ENCODE data around the gene FBXO8. TPM values are rescaled to one million over a fixed set of nuclear protein-coding genes. Genes with fewer than 3 reads are reported as not detected.
"Not testable (repeated sequence)": the region's sequence is repeated elsewhere in the genome, so short reads cannot be mapped to it uniquely, and the experiment has no call there.

Gene FBXO8
- total RNA-seq, 2 experiments from 2014 or later = 17.9 to 19.4 TPM

GRCh38 chr4:174303687-174304086, 20.2 kb upstream of the FBXO8 start:
- no peaks in the 10 kb centered on the region for H3K9me3 ChIP-seq (ENCODE audit: control insufficient read depth in 1 of 2, insufficient read depth in 1 of 2, low read length in 2 of 2)
- DNase-seq = no peak
- no peaks in the 10 kb centered on the region for H3K27me3 Mint-ChIP-seq
- no peak overlapping the region for H3K4me3 Mint-ChIP-seq
- H3K36me3 ChIP-seq (ENCODE audit: insufficient read depth, low read length) = peaks cover 38% of the 10 kb centered on the region
- H3K4me3 ChIP-seq (ENCODE audit: low read length) = no peak overlapping the region
- H3K9me3 Mint-ChIP-seq = no peaks in the 10 kb centered on the region
- no peak overlapping the region for H3K27ac ChIP-seq (ENCODE audit: low read depth in 1 of 2, low read length in 2 of 2)
- no peak for ATAC-seq (ENCODE audit: poor library complexity)
- no peaks in the 10 kb centered on the region for H3K27me3 ChIP-seq (ENCODE audit: control insufficient read depth in 1 of 2, insufficient read depth in 2 of 2, low read length in 2 of 2)
- H3K4me1 ChIP-seq (ENCODE audit: insufficient read depth, low read length) = no peaks in the 10 kb centered on the region
- H3K4me1 Mint-ChIP-seq (ENCODE audit: low read depth) = no peaks in the 10 kb centered on the region
- peaks cover 92% of the 10 kb centered on the region for H3K36me3 Mint-ChIP-seq (ENCODE audit: low read depth)
- TF ChIP-seq CTCF (IDR thresholded peaks at IDR 0.05) = no peak
- intact Hi-C loops (cut with DNase I, micrococcal nuclease) = no loop called here
- no peak overlapping the region for H3K27ac Mint-ChIP-seq
- ChIA-PET POLR2A (no interaction called here), CTCF (no interaction called here)

- peaks cover 11% of the 10 kb centered on the region for H3K36me3 ChIP-seq (ENCODE audit: insufficient read depth, low read length)
- POLR2A ChIA-PET; ATAC-seq (ENCODE audit: poor library complexity); H3K27me3 ChIP-seq (ENCODE audit: control insufficient read depth in 1 of 2, insufficient read depth in 2 of 2, low read length in 2 of 2); H3K27ac Mint-ChIP-seq; H3K4me1 Mint-ChIP-seq (ENCODE audit: low read depth); DNase-seq; CTCF ChIA-PET; H3K4me3 Mint-ChIP-seq; H3K4me1 ChIP-seq (ENCODE audit: insufficient read depth, low read length); H3K27ac ChIP-seq (ENCODE audit: low read depth in 1 of 2, low read length in 2 of 2); intact Hi-C loops (cut with DNase I, micrococcal nuclease); H3K4me3 ChIP-seq (ENCODE audit: low read length); H3K27me3 Mint-ChIP-seq: not testable (repeated sequence)
- peaks cover 12% of the 10 kb centered on the region for H3K9me3 Mint-ChIP-seq
- peaks cover 73% of the 10 kb centered on the region for H3K36me3 Mint-ChIP-seq (ENCODE audit: low read depth)
- peaks cover 9 to 19% of the 10 kb centered on the region in 2 experiments for H3K9me3 ChIP-seq (ENCODE audit: control insufficient read depth in 1 of 2, insufficient read depth in 1 of 2, low read length in 2 of 2)
These were observed 11.7 kb upstream of the FBXO8 start for GRCh38 chr4:174295142-174295541.

GRCh38 chr4:174294641-174295040, 11.2 kb upstream of the FBXO8 start:
- H3K4me1 ChIP-seq (ENCODE audit: insufficient read depth, low read length); H3K27me3 Mint-ChIP-seq; H3K27ac Mint-ChIP-seq; CTCF ChIA-PET; POLR2A ChIA-PET; ATAC-seq (ENCODE audit: poor library complexity); DNase-seq; H3K36me3 ChIP-seq (ENCODE audit: insufficient read depth, low read length); H3K27ac ChIP-seq (ENCODE audit: low read depth in 1 of 2, low read length in 2 of 2); H3K27me3 ChIP-seq (ENCODE audit: control insufficient read depth in 1 of 2, insufficient read depth in 2 of 2, low read length in 2 of 2); H3K4me1 Mint-ChIP-seq (ENCODE audit: low read depth); H3K4me3 Mint-ChIP-seq; intact Hi-C loops (cut with DNase I, micrococcal nuclease); H3K4me3 ChIP-seq (ENCODE audit: low read length): not testable (repeated sequence)
- Mint-ChIP-seq H3K9me3 (peaks cover 12% of the 10 kb centered on the region), H3K36me3 (ENCODE audit: low read depth) (peaks cover 68% of the 10 kb centered on the region)
- peaks cover 9 to 19% of the 10 kb centered on the region in 2 experiments for H3K9me3 ChIP-seq (ENCODE audit: control insufficient read depth in 1 of 2, insufficient read depth in 1 of 2, low read length in 2 of 2)

- intact Hi-C loops (cut with DNase I, micrococcal nuclease) = no loop called here
- Histone ChIP-seq H3K36me3 (ENCODE audit: insufficient read depth, low read length) (peaks cover 6% of the 10 kb centered on the region), H3K9me3 (ENCODE audit: control insufficient read depth in 1 of 2, insufficient read depth in 1 of 2, low read length in 2 of 2) (peaks cover 9 to 19% of the 10 kb centered on the region in 2 experiments), H3K4me3 (ENCODE audit: low read length) (no peak overlapping the region), H3K27me3 (ENCODE audit: control insufficient read depth in 1 of 2, insufficient read depth in 2 of 2, low read length in 2 of 2) (no peaks in the 10 kb centered on the region), H3K4me1 (ENCODE audit: insufficient read depth, low read length) (no peaks in the 10 kb centered on the region), H3K27ac (ENCODE audit: low read depth in 1 of 2, low read length in 2 of 2) (no peak overlapping the region)
- no peak for ATAC-seq (ENCODE audit: poor library complexity)
- TF ChIP-seq CTCF (IDR thresholded peaks at IDR 0.05) = no peak
- CTCF ChIA-PET = no interaction called here
- peaks cover 55% of the 10 kb centered on the region for H3K36me3 Mint-ChIP-seq (ENCODE audit: low read depth)
- peaks cover 12% of the 10 kb centered on the region for H3K9me3 Mint-ChIP-seq
- H3K4me3 Mint-ChIP-seq = no peak overlapping the region
- POLR2A ChIA-PET = no interaction called here
- no peak for DNase-seq
- H3K27me3 Mint-ChIP-seq = no peaks in the 10 kb centered on the region
- H3K27ac Mint-ChIP-seq = no peak overlapping the region
- H3K4me1 Mint-ChIP-seq (ENCODE audit: low read depth) = peaks cover 21% of the 10 kb centered on the region
These were observed 9.0 kb upstream of the FBXO8 start for GRCh38 chr4:174292473-174292872.

Data from CD4-positive, alpha-beta T cell (primary cell).